Fibroblast of lung (primary cell): ENCODE data around the gene L2HGDH. TPM values are rescaled to one million over a fixed set of nuclear protein-coding genes. Genes with fewer than 3 reads are reported as not detected.

Source experiments
- DNase-seq, 2 donors: peaks; one replicate each; pipeline versions ENCODE4 v3.0.0 to v3.0.0-alpha.2; 2010; ENCODE audit warnings: low read depth in 2 of 2
- H2AFZ ChIP-seq: 2 replicates; pipeline ENCODE4 v1.5.1; 2012; ENCODE audit warnings: low read length, control low read depth, inconsistent platforms
- H3K27ac ChIP-seq: 2 replicates; pipeline ENCODE4 v1.5.1; 2011; ENCODE audit warnings: low read length, control low read depth; ENCODE audit not compliant: insufficient read depth
- H3K27me3 ChIP-seq: 2 replicates; pipeline ENCODE4 v1.5.1; 2011; ENCODE audit warnings: mild to moderate bottlenecking, low read length; ENCODE audit not compliant: control insufficient read depth, insufficient read depth
- H3K36me3 ChIP-seq: 2 replicates; pipeline ENCODE4 v1.5.1; 2011; ENCODE audit warnings: low read length; ENCODE audit not compliant: control insufficient read depth, insufficient read depth
- H3K4me1 ChIP-seq: 2 replicates; pipeline ENCODE4 v1.5.1; 2011; ENCODE audit warnings: low read length; ENCODE audit not compliant: control insufficient read depth, insufficient read depth; ENCODE audit errors: extremely low read depth
- H3K4me2 ChIP-seq: 2 replicates; pipeline ENCODE4 v1.5.1; 2011; ENCODE audit warnings: low read length, control low read depth; ENCODE audit not compliant: insufficient read depth; ENCODE audit errors: extremely low read depth
- H3K4me3 ChIP-seq, 4 experiments: fragments of 200-600 bp in 1 of 4; sonication (generic) in 1 of 4; replicated peaks in 1 of 4; 2 replicates each; pipeline ENCODE4 v1.5.1; 2011 to 2016; ENCODE audit warnings: low read length in 4 of 4, low read depth in 3 of 4, mild to moderate bottlenecking in 3 of 4, control low read depth in 2 of 4, inconsistent platforms in 1 of 4, mixed read lengths in 1 of 4; ENCODE audit not compliant: insufficient read depth in 1 of 4; ENCODE audit errors: control extremely low read depth in 1 of 4
- H3K79me2 ChIP-seq: 2 replicates; pipeline ENCODE4 v1.5.1; 2012; ENCODE audit warnings: mild to moderate bottlenecking, low read length, inconsistent platforms; ENCODE audit not compliant: control insufficient read depth, insufficient read depth
- H3K9ac ChIP-seq: 2 replicates; pipeline ENCODE4 v1.5.1; 2011; ENCODE audit warnings: mild to moderate bottlenecking, low read length, control low read depth; ENCODE audit not compliant: insufficient read depth
- H3K9me3 ChIP-seq: 2 replicates; pipeline ENCODE4 v1.5.1; 2012; ENCODE audit warnings: low read depth, low read length; ENCODE audit not compliant: control insufficient read depth, insufficient read depth
- H4K20me1 ChIP-seq: 2 replicates; pipeline ENCODE4 v1.5.1; 2011; ENCODE audit warnings: low read length; ENCODE audit not compliant: control insufficient read depth, insufficient read depth; ENCODE audit errors: extremely low read depth
- EZH2 ChIP-seq: IDR thresholded peaks from 2 replicates; pipeline ENCODE4 v1.5.1; 2012; ENCODE audit warnings: low read length, control low read depth, mild to moderate bottlenecking; ENCODE audit errors: missing control alignments
- polyA plus RNA-seq, 2 donors: library from polyadenylated mRNA; depleted of rRNA in 1 of 2; stranded (reverse) in 1 of 2; unstranded in 1 of 2; fragments of >200 nt; gene quantifications; 2 replicates each; pipeline ENCODE4 v1.2.1, GENCODE V29; 2011 to 2012; ENCODE audit warnings: missing spikeins in 1 of 2
- total RNA-seq: library from RNA; depleted of rRNA; stranded (reverse); fragments of >200 nt; gene quantifications from 2 replicates; pipeline ENCODE4 v1.2.1, GENCODE V29; 2014
- TF ChIP-seq, protein P1 (sequence below), 2 donors: IDR thresholded peaks in 1 of 2; conservative IDR thresholded peaks in 1 of 2; 1 replicate in 1 of 2; 2 replicates in 1 of 2; pipeline ENCODE4 v1.5.1; 2011 to 2012; ENCODE audit warnings: low read length in 2 of 2, control low read depth in 1 of 2, inconsistent platforms in 1 of 2, low read depth in 1 of 2, mild to moderate bottlenecking in 1 of 2

Gene L2HGDH
- total and polyA plus RNA-seq, 2 donors (not counting 1 experiment from before 2014, with no cell fraction given), result 3.0 to 3.8 TPM

DNA sequence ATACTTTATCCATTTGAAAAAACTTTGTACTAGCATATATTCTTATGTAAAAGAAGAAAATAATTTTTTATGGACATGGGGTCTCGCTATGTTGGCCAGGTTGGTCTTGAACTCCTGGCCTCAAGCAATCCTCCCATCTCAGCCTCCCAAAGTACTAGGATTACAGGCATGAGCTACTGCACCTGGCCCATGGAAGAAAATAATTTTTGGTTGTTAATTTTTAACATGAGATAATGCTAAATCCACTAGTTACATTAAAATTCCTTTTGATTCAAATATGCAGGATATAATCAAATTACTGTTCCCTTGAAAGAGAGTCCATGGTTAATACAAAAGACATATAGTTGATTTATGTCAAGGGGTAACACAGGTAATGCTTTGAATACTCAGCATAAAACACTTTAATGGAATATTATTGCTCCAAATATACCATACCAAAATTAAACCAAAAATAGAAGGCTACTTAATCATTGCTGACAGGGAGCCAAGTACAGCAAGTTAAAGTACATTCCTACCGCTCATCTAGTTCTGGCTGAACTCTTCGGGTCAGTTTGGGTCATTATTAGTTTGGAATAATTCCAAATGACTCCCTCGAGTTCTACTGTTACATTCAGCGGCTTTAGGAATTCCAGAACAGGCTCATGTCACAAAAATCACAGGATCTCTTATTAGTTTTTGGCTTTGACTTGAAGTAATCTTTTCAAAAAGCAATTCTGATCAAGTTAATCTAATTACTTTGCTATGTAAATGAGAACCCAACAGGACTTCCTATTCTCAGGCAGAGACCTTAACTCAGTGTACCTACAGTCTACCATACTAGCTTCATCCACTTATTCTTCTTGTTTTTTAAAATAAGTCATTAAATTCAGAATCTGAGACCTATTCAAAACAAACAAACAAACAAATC is 86.7 kb downstream of the L2HGDH start:
- Histone ChIP-seq H3K9me3 (no peaks in the 10 kb centered on the region), H3K27ac (peak overlapping the region; percentile 26)
- TF ChIP-seq, protein P1, sequence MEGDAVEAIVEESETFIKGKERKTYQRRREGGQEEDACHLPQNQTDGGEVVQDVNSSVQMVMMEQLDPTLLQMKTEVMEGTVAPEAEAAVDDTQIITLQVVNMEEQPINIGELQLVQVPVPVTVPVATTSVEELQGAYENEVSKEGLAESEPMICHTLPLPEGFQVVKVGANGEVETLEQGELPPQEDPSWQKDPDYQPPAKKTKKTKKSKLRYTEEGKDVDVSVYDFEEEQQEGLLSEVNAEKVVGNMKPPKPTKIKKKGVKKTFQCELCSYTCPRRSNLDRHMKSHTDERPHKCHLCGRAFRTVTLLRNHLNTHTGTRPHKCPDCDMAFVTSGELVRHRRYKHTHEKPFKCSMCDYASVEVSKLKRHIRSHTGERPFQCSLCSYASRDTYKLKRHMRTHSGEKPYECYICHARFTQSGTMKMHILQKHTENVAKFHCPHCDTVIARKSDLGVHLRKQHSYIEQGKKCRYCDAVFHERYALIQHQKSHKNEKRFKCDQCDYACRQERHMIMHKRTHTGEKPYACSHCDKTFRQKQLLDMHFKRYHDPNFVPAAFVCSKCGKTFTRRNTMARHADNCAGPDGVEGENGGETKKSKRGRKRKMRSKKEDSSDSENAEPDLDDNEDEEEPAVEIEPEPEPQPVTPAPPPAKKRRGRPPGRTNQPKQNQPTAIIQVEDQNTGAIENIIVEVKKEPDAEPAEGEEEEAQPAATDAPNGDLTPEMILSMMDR (conservative IDR thresholded peaks at IDR 0.05 in 1 of 2, IDR thresholded peaks at IDR 0.05 in 1 of 2; ENCODE audit: low read depth in 1 of 2, low read length in 2 of 2), result no peak
- no peak for TF ChIP-seq EZH2

DNA sequence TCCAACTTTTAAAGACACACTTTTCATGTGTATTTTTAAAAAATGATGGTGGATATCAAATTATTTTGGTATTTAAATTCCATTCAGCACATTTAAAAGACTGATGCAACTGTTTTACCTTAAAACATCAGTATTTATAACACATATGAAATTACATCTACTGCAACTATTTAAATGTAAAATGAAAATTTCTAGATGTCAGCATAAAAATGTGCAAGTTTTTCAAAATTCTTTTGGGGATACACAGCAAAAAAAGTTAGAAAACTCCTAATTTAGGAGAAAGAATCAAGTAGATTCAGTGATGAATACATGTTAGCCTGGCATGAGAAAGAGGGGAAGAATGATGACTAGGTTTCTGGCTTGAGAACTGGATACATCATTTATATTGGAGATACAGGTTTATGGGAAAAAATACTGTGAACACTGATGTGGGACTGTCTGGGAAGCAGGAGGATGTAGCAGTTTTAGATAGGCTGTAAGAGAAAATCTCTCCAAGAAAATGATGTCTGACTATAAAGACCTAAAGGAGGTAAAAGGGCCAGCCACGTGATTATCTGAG is 89.9 kb downstream of the L2HGDH start:
- Histone ChIP-seq H3K4me1 (peaks cover 6% of the 10 kb centered on the region), H3K9me3 (no peaks in the 10 kb centered on the region), H3K4me3 (no peak overlapping the region), H4K20me1 (no peaks in the 10 kb centered on the region), H3K79me2 (peaks cover 59% of the 10 kb centered on the region), H3K4me2 (no peak overlapping the region), H3K27me3 (no peaks in the 10 kb centered on the region), H3K27ac (no peak overlapping the region), H3K36me3 (no peaks in the 10 kb centered on the region), H2AFZ (no peak overlapping the region), H3K9ac (no peak overlapping the region)
- peak in 1 of 2 donors; percentile 23 for DNase-seq
- TF ChIP-seq EZH2, result no peak
- TF ChIP-seq, protein P1 (conservative IDR thresholded peaks at IDR 0.05 in 1 of 2, IDR thresholded peaks at IDR 0.05 in 1 of 2; ENCODE audit: low read depth in 1 of 2, low read length in 2 of 2), result no peak

More for the DNA sequence above, 86.7 kb downstream of the L2HGDH start:
- Histone ChIP-seq H4K20me1 (no peaks in the 10 kb centered on the region), H3K4me2 (peak overlapping the region; percentile 46), H3K9ac (no peak overlapping the region), H3K4me3 (peak overlapping the region in 2 of 4 experiments; percentile 6 to 19), H3K27me3 (no peaks in the 10 kb centered on the region), H3K36me3 (no peaks in the 10 kb centered on the region), H3K4me1 (peaks cover 8% of the 10 kb centered on the region), H3K79me2 (peaks cover 75% of the 10 kb centered on the region), H2AFZ (no peak overlapping the region)
- peak; percentile 89 to 90 for DNase-seq

DNA sequence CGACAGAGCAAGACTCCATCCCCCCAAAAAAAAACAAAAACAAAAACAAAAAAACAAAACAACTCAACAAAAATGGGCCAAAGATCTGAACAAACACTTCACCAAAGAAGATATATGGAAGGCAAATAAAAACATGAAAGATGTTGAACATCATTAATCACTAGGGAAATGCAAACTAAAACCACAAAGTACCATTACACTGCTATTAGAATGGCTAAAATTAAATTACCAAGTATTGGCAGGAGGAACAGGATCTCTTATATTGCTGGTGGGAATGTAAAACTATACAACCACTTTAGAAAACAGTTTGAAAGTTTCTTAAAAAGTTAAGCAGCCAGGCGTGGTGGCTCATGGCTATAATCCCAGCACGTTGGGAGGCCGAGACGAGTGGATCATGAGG is 93.5 kb downstream of the L2HGDH start:
- no peaks in the 10 kb centered on the region for H3K4me1 ChIP-seq
- H3K27ac ChIP-seq, result no peak overlapping the region
- H4K20me1 ChIP-seq, result no peaks in the 10 kb centered on the region
- H3K9ac ChIP-seq, result no peak overlapping the region
- H2AFZ ChIP-seq, result no peak overlapping the region
- no peak overlapping the region for H3K4me2 ChIP-seq
- H3K79me2 ChIP-seq, result peaks cover 37% of the 10 kb centered on the region
- no peaks in the 10 kb centered on the region for H3K9me3 ChIP-seq
- H3K27me3 ChIP-seq, result no peaks in the 10 kb centered on the region
- no peak for DNase-seq
- no peak overlapping the region for H3K4me3 ChIP-seq
- H3K36me3 ChIP-seq, result no peaks in the 10 kb centered on the region
- TF ChIP-seq, protein P1 (conservative IDR thresholded peaks at IDR 0.05 in 1 of 2, IDR thresholded peaks at IDR 0.05 in 1 of 2; ENCODE audit: low read depth in 1 of 2, low read length in 2 of 2), result no peak
- TF ChIP-seq EZH2, result no peak
